NCI-H510A (cell line): ENCODE measurements around the gene TCEANC.
A peak's percentile ranks its signal among the peaks of the same experiment; 100 is the strongest.
"Not testable (repeated sequence)": the region's sequence is repeated elsewhere in the genome, so short reads cannot be mapped to it uniquely, and the experiment has no call there.

Experiments used
- DNase-seq: peaks from one replicate; lab custom pipeline; 2025; lab: John Stamatoyannopoulos, UW

TCEANC gene, protein sequence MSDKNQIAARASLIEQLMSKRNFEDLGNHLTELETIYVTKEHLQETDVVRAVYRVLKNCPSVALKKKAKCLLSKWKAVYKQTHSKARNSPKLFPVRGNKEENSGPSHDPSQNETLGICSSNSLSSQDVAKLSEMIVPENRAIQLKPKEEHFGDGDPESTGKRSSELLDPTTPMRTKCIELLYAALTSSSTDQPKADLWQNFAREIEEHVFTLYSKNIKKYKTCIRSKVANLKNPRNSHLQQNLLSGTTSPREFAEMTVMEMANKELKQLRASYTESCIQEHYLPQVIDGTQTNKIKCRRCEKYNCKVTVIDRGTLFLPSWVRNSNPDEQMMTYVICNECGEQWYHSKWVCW

DNA sequence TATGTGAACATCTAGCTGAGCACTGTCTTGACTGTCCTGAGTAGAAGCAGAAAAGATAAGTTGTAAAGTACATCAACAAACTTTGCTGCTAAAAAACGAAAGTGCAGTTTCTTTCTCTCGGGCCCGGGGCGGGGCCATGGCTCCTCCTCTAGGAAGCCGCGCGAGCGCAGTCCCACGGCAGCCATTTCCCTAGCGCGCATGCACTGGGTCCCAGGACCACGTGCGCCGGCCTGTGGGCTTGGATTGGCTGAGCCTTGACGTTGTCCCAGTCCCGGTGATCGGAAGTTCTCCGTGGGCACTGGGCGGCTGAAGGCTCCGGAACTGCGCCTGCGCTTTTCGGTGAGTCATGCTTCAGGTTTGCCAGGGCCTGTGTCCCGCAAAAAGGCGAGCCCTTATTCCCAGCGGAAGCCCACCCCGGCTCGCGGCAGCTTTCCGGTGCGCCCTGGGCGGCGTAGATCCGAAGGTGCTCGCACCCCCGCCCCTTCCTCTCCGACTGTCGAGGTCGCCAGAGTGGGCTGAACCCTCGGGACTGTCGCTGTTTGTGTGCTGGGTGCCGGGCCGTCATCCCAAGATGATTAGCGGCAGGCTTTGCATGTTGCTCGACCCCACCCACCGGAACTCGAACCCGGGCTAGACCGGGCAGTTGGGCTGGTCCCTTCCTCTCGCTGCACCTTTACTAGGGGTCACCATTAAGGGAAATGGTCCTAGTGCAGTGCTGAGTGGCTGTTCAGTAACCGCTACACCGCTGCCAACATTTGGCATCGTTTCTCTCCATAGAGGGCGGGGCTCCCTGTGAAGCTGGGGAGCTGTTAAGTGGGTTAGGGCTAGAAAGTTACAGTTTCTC lies at the start of gene TCEANC:
Gene TCEANC, plus strand, starts transcription at position 292 of the 844 bp plus-strand sequence. CDS start 9,368 bp downstream, outside the sequence.
- DNase-seq = peak; percentile 88

- no peak for DNase-seq
Observed at GRCh38 chrX:13605611-13606010, 47.3 kb upstream of the TCEANC start.

GRCh38 chrX:13607331-13607995 lies 45.5 kb upstream of the TCEANC start:
- DNase-seq = no peak

DNA sequence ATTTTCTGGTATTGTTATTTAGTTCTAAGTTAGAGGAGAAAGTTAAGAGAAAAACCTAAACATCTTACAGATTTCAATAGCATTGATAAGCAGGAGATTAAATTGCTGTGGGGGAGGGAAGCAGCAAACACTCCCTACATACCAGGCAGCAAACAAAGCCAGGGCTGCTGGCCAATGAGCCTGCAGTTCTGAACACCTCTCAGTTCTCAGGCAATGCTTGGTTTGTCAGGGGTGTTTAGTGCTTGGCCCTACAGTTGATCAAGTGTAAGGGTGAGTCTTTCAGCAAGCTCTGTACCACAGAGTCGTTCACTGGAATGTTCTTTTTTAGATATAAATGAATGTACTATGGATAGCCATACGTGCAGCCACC lies 45.0 kb upstream of the TCEANC start:
- no peak for DNase-seq

DNA sequence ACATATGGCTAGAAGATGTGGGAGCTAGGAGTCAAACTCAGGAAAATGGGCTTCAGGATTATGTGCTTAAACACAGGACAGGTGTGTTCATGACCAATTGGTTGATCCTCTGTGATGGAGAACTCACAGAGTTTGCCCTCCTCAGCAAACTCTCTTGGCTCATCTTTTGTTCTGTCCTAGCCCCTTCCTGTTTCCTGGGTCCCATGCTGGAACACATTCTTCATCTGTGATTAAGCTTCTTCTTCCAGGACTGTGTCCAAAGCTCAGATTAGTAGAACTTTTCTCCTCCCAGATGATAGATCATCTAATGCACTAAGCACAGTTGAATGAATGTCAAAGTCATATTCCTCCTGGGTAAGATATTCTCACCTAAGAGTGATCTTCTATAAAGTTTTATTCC lies 38.8 kb upstream of the TCEANC start:
- DNase-seq = no peak

GRCh38 chrX:13620207-13620606 lies 32.7 kb upstream of the TCEANC start:
- DNase-seq = no peak

DNA sequence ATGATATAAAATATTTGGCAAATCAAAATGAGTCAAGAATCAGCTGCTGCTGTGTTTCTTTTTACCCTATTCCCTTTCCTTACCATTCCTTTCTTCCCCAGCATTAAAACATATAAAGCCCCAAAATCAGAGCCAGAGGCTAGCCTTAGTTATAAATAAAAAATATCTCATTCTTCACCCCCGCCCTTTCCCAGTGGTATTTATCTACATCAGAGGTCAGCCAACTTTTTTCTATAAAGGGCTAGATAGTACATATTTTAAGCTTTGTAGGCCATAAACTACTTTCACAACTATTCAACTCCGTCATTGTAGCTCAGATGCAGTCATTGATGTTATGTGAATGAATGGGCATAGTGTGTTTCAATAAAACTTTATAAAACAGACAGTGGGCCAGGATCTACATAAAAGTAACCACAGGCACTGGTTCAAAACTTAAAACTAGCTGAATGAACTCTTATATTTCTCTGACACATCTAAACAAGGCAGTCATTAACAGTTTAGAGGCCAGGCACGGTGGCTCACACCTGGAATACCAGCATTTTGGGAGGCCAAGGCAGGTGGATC lies 30.5 kb upstream of the TCEANC start:
- DNase-seq = no peak

DNA sequence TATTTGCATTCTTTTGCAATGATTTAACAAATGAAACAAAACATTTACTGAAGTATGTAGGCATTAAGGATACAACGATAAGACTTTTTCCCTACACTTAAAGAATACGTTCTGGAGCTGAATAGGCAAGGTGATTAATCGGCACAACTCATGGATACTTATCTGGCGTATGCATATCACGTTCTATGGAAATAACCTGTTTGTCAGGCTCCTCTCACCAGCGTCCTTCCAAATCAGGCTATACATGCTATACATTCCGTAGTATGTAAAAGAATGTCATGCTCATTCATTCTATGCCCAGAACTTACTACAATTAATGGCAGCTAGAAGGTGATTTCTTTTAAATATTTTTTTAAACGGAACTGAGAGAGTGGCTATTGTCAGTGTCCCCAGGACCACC lies 25.6 kb upstream of the TCEANC start:
- DNase-seq = no peak

GRCh38 chrX:13637224-13637623 lies 15.7 kb upstream of the TCEANC start:
- not testable (repeated sequence) for DNase-seq

DNA sequence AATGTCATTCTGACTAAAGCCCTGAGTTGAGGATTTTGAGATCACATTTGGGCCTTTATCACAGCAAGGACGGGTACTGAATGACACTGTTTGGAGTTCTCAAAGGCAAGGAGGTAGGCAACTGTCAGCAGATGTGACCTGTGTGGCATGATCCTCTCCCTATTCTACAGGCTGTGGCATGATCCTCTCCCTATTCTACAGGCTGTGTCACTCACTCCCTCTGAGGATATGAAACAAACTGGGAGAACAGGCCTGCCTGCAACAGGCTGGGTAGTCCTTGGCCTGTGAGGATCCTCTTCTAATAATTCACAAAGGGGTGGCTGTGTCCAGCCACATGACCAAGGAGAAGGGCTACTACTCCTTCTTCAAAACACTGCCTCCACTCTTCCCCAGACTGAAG lies 14.9 kb upstream of the TCEANC start:
- DNase-seq = no peak

DNA sequence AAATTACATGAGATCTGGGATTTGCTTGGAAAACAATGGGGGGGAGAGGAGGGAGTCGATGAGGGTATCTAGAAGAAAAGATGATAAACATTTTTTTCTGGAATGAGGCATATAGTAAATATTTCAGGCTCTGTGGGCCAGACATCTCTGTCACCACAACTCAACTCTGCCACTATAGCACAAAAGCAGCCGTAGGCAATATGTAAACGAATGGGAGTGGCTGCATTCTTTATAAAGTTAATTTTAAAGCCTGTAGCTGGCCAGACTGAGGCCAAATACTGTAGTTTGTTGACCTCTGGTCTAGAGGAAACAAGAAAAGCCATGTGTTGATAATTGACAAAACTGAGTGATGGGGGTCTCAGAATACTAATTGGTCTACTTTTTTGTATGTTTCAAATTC lies 14.1 kb upstream of the TCEANC start:
- DNase-seq = no peak

DNA sequence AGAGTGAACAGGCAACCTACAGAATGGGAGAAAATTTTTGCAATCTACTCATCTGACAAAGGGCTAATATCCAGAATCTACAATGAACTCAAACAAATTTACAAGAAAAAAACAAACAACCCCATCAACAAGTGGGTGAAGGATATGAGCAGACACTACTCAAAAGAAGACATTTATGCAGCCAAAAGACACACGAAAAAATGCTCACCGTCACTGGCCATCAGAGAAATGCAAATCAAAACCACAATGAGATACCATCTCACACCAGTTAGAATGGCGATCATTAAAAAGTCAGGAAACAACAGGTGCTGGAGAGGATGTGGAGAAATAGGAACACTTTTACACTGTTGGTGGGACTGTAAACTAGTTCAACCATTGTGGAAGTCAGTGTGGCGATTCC lies 11.3 kb upstream of the TCEANC start:
- not testable (repeated sequence) for DNase-seq

GRCh38 chrX:13645464-13646153 lies 7.3 kb upstream of the TCEANC start:
- no peak for DNase-seq

GRCh38 chrX:13646154-13646549 lies 6.8 kb upstream of the TCEANC start:
- no peak for DNase-seq

- peak; percentile 65 for DNase-seq
Observed at GRCh38 chrX:13647709-13648212, 5.2 kb upstream of the TCEANC start.

- not testable (repeated sequence) for DNase-seq
Observed at GRCh38 chrX:13648336-13648735, 4.6 kb upstream of the TCEANC start.

- DNase-seq = no peak
Observed at GRCh38 chrX:13649838-13650237, 3.1 kb upstream of the TCEANC start.

- no peak for DNase-seq
Observed at GRCh38 chrX:13650318-13650717, 2.6 kb upstream of the TCEANC start.

- no peak for DNase-seq
Observed at GRCh38 chrX:13651150-13651549, 1.8 kb upstream of the TCEANC start.

- DNase-seq = no peak
Observed at GRCh38 chrX:13652287-13652793, 601 bp upstream of the TCEANC start.

GRCh38 chrX:13654116-13654515 lies 1.2 kb downstream of the TCEANC start:
- no peak for DNase-seq
